Measurements from ENCODE around the gene C1QTNF8. TPM values are rescaled to one million over a fixed set of nuclear protein-coding genes. Genes with fewer than 3 reads are reported as not detected.

Gene C1QTNF8
- total RNA-seq, 1 donor from 2014 or later: not detected

DNA sequence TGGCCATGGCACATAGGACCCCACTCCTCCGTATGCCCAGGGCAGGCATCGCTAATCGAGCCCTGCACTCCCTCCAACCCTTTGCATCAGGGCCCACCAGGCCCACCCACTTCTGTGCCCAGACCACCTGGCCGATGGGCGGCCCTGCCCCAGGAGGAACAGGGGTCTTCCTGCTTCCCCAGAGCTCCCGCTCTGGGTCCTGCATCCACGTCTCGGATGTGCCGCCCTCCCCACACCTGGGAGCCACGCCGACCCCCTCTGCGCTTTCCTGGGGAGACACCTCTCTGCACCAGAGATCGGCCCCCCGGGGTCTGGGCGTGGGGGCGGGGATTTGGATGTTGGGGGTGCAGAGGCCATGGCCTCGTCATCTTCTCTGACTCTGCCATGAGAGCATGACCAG lies 44.6 kb downstream of the C1QTNF8 start:
- H3K27ac Mint-ChIP-seq: no peak overlapping the region
- H3K9me3 Mint-ChIP-seq: no peaks in the 10 kb centered on the region
- no peaks in the 10 kb centered on the region for H3K27me3 Mint-ChIP-seq
- H3K4me1 Mint-ChIP-seq (ENCODE audit: unreplicated experiment): no peaks in the 10 kb centered on the region
- H3K36me3 Mint-ChIP-seq: no peaks in the 10 kb centered on the region
- no peak overlapping the region for H3K4me3 Mint-ChIP-seq
- no peak for DNase-seq (ENCODE audit: extremely low spot score, unreplicated experiment)
- TF ChIP-seq CTCF (conservative IDR thresholded peaks at IDR 0.05): no peak

GRCh38 chr16:1050921-1051320 lies 45.1 kb downstream of the C1QTNF8 start:
- TF ChIP-seq CTCF (conservative IDR thresholded peaks at IDR 0.05): no peak
- Mint-ChIP-seq H3K4me3 (no peak overlapping the region), H3K9me3 (no peaks in the 10 kb centered on the region), H3K4me1 (ENCODE audit: unreplicated experiment) (no peaks in the 10 kb centered on the region), H3K27me3 (no peaks in the 10 kb centered on the region), H3K27ac (no peak overlapping the region), H3K36me3 (no peaks in the 10 kb centered on the region)
- DNase-seq (ENCODE audit: extremely low spot score, unreplicated experiment): no peak

- Mint-ChIP-seq H3K36me3 (no peaks in the 10 kb centered on the region), H3K4me1 (ENCODE audit: unreplicated experiment) (no peaks in the 10 kb centered on the region), H3K27me3 (no peaks in the 10 kb centered on the region), H3K4me3 (no peak overlapping the region), H3K9me3 (no peaks in the 10 kb centered on the region), H3K27ac (no peak overlapping the region)
- no peak for TF ChIP-seq CTCF (conservative IDR thresholded peaks at IDR 0.05)
- DNase-seq (ENCODE audit: extremely low spot score, unreplicated experiment): no peak
Measured at GRCh38 chr16:1050516-1050915, 45.5 kb downstream of the C1QTNF8 start.

- no peak for DNase-seq (ENCODE audit: extremely low spot score, unreplicated experiment)
- H3K4me3 Mint-ChIP-seq: no peak overlapping the region
- H3K36me3 Mint-ChIP-seq: no peaks in the 10 kb centered on the region
- no peaks in the 10 kb centered on the region for H3K9me3 Mint-ChIP-seq
- no peaks in the 10 kb centered on the region for H3K27me3 Mint-ChIP-seq
- no peak for TF ChIP-seq CTCF (conservative IDR thresholded peaks at IDR 0.05)
- H3K27ac Mint-ChIP-seq: no peak overlapping the region
- H3K4me1 Mint-ChIP-seq (ENCODE audit: unreplicated experiment): no peaks in the 10 kb centered on the region
Measured at GRCh38 chr16:1049976-1050247, 46.1 kb downstream of the C1QTNF8 start.

GRCh38 chr16:1049113-1049975 lies 46.7 kb downstream of the C1QTNF8 start:
- Mint-ChIP-seq H3K4me3 (no peak overlapping the region), H3K9me3 (no peaks in the 10 kb centered on the region), H3K27ac (no peak overlapping the region), H3K27me3 (no peaks in the 10 kb centered on the region), H3K4me1 (ENCODE audit: unreplicated experiment) (no peaks in the 10 kb centered on the region), H3K36me3 (no peaks in the 10 kb centered on the region)
- DNase-seq (ENCODE audit: extremely low spot score, unreplicated experiment): no peak
- TF ChIP-seq CTCF (conservative IDR thresholded peaks at IDR 0.05): no peak
